Measurements from ENCODE around the gene EPSTI1. TPM values are rescaled to one million over a fixed set of nuclear protein-coding genes. Genes with fewer than 3 reads are reported as not detected.

The EPSTI1 gene
- total and polyA plus RNA-seq, 2 donors = 27.2 to 66.8 TPM

DNA sequence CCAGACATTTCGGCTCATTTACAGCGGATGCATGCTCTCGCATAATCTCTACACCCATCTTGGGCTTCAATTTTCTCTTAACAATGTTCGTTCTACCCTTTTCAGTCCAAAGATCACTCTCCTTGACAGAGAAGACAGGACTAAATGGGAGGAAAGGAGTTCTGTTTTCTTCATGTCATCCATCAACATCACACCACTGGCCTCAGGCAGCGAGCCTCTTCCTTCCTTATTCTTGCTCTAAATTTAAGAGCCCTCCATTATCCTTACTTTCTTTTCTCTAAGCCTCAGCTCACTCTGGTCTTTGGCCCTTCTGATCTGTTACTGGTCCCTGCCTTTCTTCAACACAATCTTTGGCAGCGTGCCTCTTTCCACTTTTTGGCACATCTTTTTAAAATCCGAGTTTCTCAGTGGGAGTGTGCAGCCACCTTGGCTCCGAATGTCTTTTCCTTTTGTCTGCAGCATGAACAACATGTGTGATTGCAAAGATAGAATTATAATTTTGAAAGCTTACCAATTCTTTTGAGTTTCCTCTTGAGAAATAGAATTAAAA is 111.9 kb downstream of the EPSTI1 start:
- no peaks in the 10 kb centered on the region for H3K27me3 ChIP-seq (ENCODE audit: control insufficient read depth in 2 of 2, insufficient read depth in 1 of 2, low read length in 1 of 2)
- no peaks in the 10 kb centered on the region for H3K9me3 ChIP-seq (ENCODE audit: control insufficient read depth in 2 of 2, insufficient read depth in 1 of 2, low read length in 1 of 2)
- H3K36me3 ChIP-seq (ENCODE audit: control insufficient read depth in 2 of 2, insufficient read depth in 2 of 2, low read length in 1 of 2) = no peaks in the 10 kb centered on the region
- DNase-seq (ENCODE audit: low read depth in 6 of 9, low spot score in 9 of 9) = no peak
- WGBS = 26% methylated on average over 8 of the region's 8 CpGs
- H3K4me1 ChIP-seq (ENCODE audit: control insufficient read depth in 2 of 2, insufficient read depth in 2 of 2, low read length in 2 of 2) = no peaks in the 10 kb centered on the region
- no peak overlapping the region for H3K27ac ChIP-seq (ENCODE audit: low read depth in 1 of 2, low read length in 1 of 2)
- no peak overlapping the region for H3K4me3 ChIP-seq (ENCODE audit: low read length in 2 of 2)

DNA sequence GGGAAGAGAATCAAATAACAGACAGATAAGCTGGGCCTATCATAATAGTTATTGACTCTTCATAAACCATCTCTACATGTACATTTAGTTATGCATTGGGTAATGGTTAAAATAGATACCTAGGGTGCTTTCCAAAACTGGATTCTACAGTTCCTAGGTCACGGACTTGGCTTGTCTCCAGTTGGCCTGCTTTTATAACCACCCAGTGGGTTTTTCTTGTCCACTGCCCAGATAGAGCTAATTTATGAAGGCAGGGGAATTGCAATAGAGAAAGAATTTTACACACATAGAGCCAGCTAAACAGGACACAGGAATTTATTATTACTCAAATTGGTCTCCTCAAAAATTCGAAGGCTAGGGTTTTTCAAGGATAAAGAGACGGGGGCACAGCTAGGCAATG is 113.3 kb downstream of the EPSTI1 start:
- no peaks in the 10 kb centered on the region for H3K36me3 ChIP-seq (ENCODE audit: control insufficient read depth in 2 of 2, insufficient read depth in 2 of 2, low read length in 1 of 2)
- no peaks in the 10 kb centered on the region for H3K4me1 ChIP-seq (ENCODE audit: control insufficient read depth in 2 of 2, insufficient read depth in 2 of 2, low read length in 2 of 2)
- H3K27me3 ChIP-seq (ENCODE audit: control insufficient read depth in 2 of 2, insufficient read depth in 1 of 2, low read length in 1 of 2) = no peaks in the 10 kb centered on the region
- no peak for DNase-seq (ENCODE audit: low read depth in 6 of 9, low spot score in 9 of 9)
- no peak overlapping the region for H3K27ac ChIP-seq (ENCODE audit: low read depth in 1 of 2, low read length in 1 of 2)
- no peaks in the 10 kb centered on the region for H3K9me3 ChIP-seq (ENCODE audit: control insufficient read depth in 2 of 2, insufficient read depth in 1 of 2, low read length in 1 of 2)
- 96% methylated on average over 3 of the region's 3 CpGs for WGBS
- H3K4me3 ChIP-seq (ENCODE audit: low read length in 2 of 2) = no peak overlapping the region

DNA sequence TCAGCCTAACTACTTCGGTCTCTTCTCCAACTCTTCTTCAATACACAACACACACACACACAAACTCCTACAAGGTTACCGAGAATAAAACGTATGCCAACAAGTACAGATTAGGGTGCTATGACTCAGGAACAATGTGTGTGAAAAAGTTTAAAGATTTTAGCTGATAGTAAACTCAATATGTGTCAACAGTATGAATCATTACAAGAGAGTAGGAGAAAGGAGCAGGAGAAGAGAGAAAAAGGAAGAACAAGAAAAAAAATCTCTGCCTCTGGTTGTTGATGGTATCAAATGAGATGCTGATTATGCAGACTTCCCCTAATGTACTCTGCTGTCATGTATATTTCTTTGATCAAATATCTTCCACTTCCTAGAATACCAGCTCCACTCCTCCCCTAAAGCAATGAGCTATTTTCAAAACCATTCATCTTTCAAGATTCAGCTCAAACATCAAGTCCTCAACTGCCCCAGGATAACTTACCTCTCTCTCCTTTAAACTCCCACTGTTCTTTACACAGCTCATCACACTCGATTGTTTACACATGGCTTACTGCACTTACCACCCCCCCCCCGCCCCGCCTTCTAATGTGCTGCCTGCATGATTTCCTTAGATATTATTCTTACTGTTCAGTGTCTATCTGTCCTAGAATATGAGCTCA is 115.0 kb downstream of the EPSTI1 start:
- H3K9me3 ChIP-seq (ENCODE audit: control insufficient read depth in 2 of 2, insufficient read depth in 1 of 2, low read length in 1 of 2) = no peaks in the 10 kb centered on the region
- H3K27ac ChIP-seq (ENCODE audit: low read depth in 1 of 2, low read length in 1 of 2) = no peak overlapping the region
- H3K36me3 ChIP-seq (ENCODE audit: control insufficient read depth in 2 of 2, insufficient read depth in 2 of 2, low read length in 1 of 2) = no peaks in the 10 kb centered on the region
- H3K27me3 ChIP-seq (ENCODE audit: control insufficient read depth in 2 of 2, insufficient read depth in 1 of 2, low read length in 1 of 2) = no peaks in the 10 kb centered on the region
- H3K4me1 ChIP-seq (ENCODE audit: control insufficient read depth in 2 of 2, insufficient read depth in 2 of 2, low read length in 2 of 2) = no peaks in the 10 kb centered on the region
- 93% methylated on average over 6 of the region's 6 CpGs for WGBS
- DNase-seq (ENCODE audit: low read depth in 6 of 9, low spot score in 9 of 9) = no peak
- no peak overlapping the region for H3K4me3 ChIP-seq (ENCODE audit: low read length in 2 of 2)

DNA sequence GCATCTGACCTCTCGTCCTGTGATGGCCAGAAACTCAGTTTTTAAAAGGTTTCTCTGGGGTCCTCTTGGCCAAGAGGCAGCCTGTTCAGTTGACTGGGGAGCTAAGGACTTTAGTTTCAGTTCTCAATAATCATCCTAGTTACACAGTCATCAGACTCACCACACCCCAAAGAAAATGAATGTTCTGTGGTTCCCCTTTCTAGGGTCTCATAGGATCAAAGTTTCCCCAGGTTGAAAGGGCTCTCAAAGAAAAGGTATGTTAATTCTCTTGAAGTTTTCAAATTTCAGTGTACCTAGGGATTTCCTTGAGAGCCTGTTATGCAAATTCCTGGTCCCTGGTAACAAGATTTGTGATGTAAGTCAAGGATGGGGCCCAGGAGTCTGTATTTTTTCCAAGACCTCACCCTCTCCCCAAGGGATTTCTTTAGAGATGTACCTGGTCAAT is 115.7 kb downstream of the EPSTI1 start:
- Histone ChIP-seq H3K4me3 (ENCODE audit: low read length in 2 of 2) (no peak overlapping the region), H3K4me1 (ENCODE audit: control insufficient read depth in 2 of 2, insufficient read depth in 2 of 2, low read length in 2 of 2) (no peaks in the 10 kb centered on the region), H3K9me3 (ENCODE audit: control insufficient read depth in 2 of 2, insufficient read depth in 1 of 2, low read length in 1 of 2) (no peaks in the 10 kb centered on the region), H3K36me3 (ENCODE audit: control insufficient read depth in 2 of 2, insufficient read depth in 2 of 2, low read length in 1 of 2) (no peaks in the 10 kb centered on the region), H3K27ac (ENCODE audit: low read depth in 1 of 2, low read length in 1 of 2) (no peak overlapping the region), H3K27me3 (ENCODE audit: control insufficient read depth in 2 of 2, insufficient read depth in 1 of 2, low read length in 1 of 2) (no peaks in the 10 kb centered on the region)
- no peak for DNase-seq (ENCODE audit: low read depth in 6 of 9, low spot score in 9 of 9)
- WGBS = 83% methylated on average over 1 of the region's 1 CpG

DNA sequence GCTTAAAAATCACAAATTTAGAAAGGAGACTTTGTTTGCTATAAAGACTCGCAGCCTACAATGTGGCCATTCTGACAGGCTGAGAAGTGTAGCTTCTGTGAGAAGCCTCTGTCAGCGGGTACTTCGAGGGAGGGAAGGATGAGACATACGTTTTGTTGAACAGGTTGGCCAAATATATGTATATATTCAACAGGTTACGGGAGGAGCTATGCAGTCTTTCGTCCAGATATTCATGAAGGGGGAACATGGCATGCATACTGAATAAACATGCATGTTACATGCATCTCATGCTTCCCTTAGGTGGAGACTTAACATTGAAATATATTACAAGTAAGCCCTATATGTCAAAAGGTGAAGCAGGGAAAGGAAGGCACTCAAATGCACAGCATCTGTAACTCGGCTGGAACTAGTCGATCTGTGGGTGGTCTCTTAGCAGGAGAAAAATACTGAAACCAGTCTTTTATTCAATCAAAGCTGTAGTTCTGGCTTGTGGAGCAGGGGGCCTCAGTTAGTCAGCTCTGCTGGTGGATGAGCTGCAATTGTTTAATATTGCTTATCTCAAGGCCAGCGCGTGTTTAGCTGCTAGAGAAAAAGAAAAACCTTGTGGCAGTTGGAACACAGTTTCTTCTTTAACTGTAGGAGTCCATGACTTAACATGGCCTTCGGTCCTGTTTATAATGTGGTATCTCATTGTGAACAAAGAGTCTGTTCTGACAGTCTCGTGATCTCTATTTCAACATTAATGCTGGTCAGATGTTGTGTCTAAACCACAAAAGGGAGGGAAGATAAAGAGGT is 116.4 kb downstream of the EPSTI1 start:
- DNase-seq (ENCODE audit: low read depth in 6 of 9, low spot score in 9 of 9) = no peak
- Histone ChIP-seq H3K4me3 (ENCODE audit: low read length in 2 of 2) (no peak overlapping the region), H3K4me1 (ENCODE audit: control insufficient read depth in 2 of 2, insufficient read depth in 2 of 2, low read length in 2 of 2) (no peaks in the 10 kb centered on the region), H3K9me3 (ENCODE audit: control insufficient read depth in 2 of 2, insufficient read depth in 1 of 2, low read length in 1 of 2) (no peaks in the 10 kb centered on the region), H3K36me3 (ENCODE audit: control insufficient read depth in 2 of 2, insufficient read depth in 2 of 2, low read length in 1 of 2) (no peaks in the 10 kb centered on the region), H3K27me3 (ENCODE audit: control insufficient read depth in 2 of 2, insufficient read depth in 1 of 2, low read length in 1 of 2) (no peaks in the 10 kb centered on the region), H3K27ac (ENCODE audit: low read depth in 1 of 2, low read length in 1 of 2) (no peak overlapping the region)
- WGBS = 95% methylated on average over 12 of the region's 12 CpGs

DNA sequence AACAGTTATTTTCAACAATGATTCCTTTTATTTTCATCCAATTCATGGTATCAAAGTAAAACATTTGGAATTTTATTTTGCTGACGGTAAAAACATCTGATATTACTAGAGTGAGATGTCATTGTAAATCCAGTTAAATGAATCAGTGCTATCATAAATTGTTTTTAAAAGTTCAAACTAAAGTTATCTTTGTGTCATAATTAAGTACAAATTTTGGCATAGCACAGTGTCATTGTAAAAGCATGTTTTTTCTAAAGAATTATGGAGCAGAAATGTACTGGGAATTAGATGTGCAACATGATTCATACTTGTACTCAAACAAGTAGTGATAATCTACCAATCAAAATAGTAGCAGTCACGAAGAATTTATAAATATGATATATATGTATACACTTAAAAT is 117.8 kb downstream of the EPSTI1 start:
- DNase-seq (ENCODE audit: low read depth in 6 of 9, low spot score in 9 of 9) = no peak
- Histone ChIP-seq H3K4me1 (ENCODE audit: control insufficient read depth in 2 of 2, insufficient read depth in 2 of 2, low read length in 2 of 2) (no peaks in the 10 kb centered on the region), H3K27me3 (ENCODE audit: control insufficient read depth in 2 of 2, insufficient read depth in 1 of 2, low read length in 1 of 2) (no peaks in the 10 kb centered on the region), H3K4me3 (ENCODE audit: low read length in 2 of 2) (no peak overlapping the region), H3K27ac (ENCODE audit: low read depth in 1 of 2, low read length in 1 of 2) (no peak overlapping the region), H3K9me3 (ENCODE audit: control insufficient read depth in 2 of 2, insufficient read depth in 1 of 2, low read length in 1 of 2) (no peaks in the 10 kb centered on the region), H3K36me3 (ENCODE audit: control insufficient read depth in 2 of 2, insufficient read depth in 2 of 2, low read length in 1 of 2) (no peaks in the 10 kb centered on the region)
- WGBS = 96% methylated on average over 2 of the region's 2 CpGs

DNA sequence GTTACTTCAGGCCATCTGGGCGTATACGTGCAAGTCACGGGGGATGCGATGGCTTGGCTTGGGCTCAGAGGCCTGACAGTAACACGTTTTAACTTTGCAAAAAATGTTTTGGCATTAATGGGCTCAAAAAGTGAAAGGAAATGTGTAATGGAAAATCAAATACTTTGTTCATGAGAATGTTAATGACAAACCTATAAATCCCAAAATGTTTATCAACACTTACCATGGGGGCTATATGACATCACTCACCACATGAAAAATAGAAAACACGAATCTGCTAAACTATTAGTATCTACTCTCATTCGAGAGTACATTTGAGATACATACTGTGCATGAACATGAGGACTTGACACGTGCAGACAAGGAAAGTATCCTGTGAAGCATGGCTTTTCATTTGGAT is 119.0 kb downstream of the EPSTI1 start:
- no peak for DNase-seq (ENCODE audit: low read depth in 6 of 9, low spot score in 9 of 9)
- no peak overlapping the region for H3K4me3 ChIP-seq (ENCODE audit: low read length in 2 of 2)
- H3K36me3 ChIP-seq (ENCODE audit: control insufficient read depth in 2 of 2, insufficient read depth in 2 of 2, low read length in 1 of 2) = no peaks in the 10 kb centered on the region
- H3K4me1 ChIP-seq (ENCODE audit: control insufficient read depth in 2 of 2, insufficient read depth in 2 of 2, low read length in 2 of 2) = no peaks in the 10 kb centered on the region
- 92% methylated on average over 8 of the region's 8 CpGs for WGBS
- no peaks in the 10 kb centered on the region for H3K9me3 ChIP-seq (ENCODE audit: control insufficient read depth in 2 of 2, insufficient read depth in 1 of 2, low read length in 1 of 2)
- H3K27ac ChIP-seq (ENCODE audit: low read depth in 1 of 2, low read length in 1 of 2) = no peak overlapping the region
- H3K27me3 ChIP-seq (ENCODE audit: control insufficient read depth in 2 of 2, insufficient read depth in 1 of 2, low read length in 1 of 2) = no peaks in the 10 kb centered on the region

DNA sequence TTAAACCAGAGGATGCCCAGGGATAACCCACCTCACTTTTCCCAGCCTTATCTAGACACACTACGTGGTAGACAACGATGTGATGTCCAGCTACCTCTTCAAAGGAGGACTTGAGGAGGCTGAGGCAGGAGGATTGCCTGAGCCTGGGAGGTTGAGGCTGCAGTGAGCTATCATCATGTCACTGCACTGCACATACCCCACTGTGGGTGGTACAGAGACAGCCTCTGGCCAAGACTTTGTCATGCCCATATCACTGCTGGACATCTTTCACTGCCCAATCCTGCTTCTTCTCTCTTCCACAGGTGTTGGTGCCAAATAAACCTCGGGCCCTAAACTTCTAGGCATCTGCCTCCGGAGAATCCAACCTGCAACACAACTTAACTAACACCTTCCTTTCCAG is 124.8 kb downstream of the EPSTI1 start:
- Histone ChIP-seq H3K9me3 (ENCODE audit: control insufficient read depth in 2 of 2, insufficient read depth in 1 of 2, low read length in 1 of 2) (no peaks in the 10 kb centered on the region), H3K4me1 (ENCODE audit: control insufficient read depth in 2 of 2, insufficient read depth in 2 of 2, low read length in 2 of 2) (no peaks in the 10 kb centered on the region), H3K36me3 (ENCODE audit: control insufficient read depth in 2 of 2, insufficient read depth in 2 of 2, low read length in 1 of 2) (no peaks in the 10 kb centered on the region), H3K27me3 (ENCODE audit: control insufficient read depth in 2 of 2, insufficient read depth in 1 of 2, low read length in 1 of 2) (no peaks in the 10 kb centered on the region), H3K4me3 (ENCODE audit: low read length in 2 of 2) (no peak overlapping the region), H3K27ac (ENCODE audit: low read depth in 1 of 2, low read length in 1 of 2) (no peak overlapping the region)
- 73% methylated on average over 4 of the region's 4 CpGs for WGBS
- no peak for DNase-seq (ENCODE audit: low read depth in 6 of 9, low spot score in 9 of 9)

DNA sequence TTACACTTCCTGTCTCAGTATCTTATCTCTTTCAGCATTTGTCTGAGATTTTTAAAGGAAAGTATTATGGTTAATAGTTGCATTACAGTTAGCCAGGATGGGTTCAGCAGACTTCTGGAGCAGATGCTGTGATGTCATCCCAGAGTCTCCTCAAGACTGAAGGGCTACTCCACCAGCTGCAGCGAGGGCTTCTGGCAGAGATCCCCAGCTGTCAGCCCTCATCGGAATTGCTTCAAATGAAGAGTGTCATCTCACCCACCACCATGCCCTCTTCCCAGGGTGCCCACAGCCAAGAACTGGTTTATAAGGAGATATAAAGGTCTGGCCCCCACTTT is 126.3 kb downstream of the EPSTI1 start:
- 91% methylated on average over 2 of the region's 2 CpGs for WGBS
- no peak for DNase-seq (ENCODE audit: low read depth in 6 of 9, low spot score in 9 of 9)
- Histone ChIP-seq H3K4me3 (ENCODE audit: low read length in 2 of 2) (no peak overlapping the region), H3K27ac (ENCODE audit: low read depth in 1 of 2, low read length in 1 of 2) (no peak overlapping the region), H3K27me3 (ENCODE audit: control insufficient read depth in 2 of 2, insufficient read depth in 1 of 2, low read length in 1 of 2) (no peaks in the 10 kb centered on the region), H3K9me3 (ENCODE audit: control insufficient read depth in 2 of 2, insufficient read depth in 1 of 2, low read length in 1 of 2) (no peaks in the 10 kb centered on the region), H3K36me3 (ENCODE audit: control insufficient read depth in 2 of 2, insufficient read depth in 2 of 2, low read length in 1 of 2) (no peaks in the 10 kb centered on the region), H3K4me1 (ENCODE audit: control insufficient read depth in 2 of 2, insufficient read depth in 2 of 2, low read length in 2 of 2) (no peaks in the 10 kb centered on the region)

Measured in thymus (tissue), 11 donors.